ENCODE data around the gene MAD2L1BP. TPM values are rescaled to one million over a fixed set of nuclear protein-coding genes. Genes with fewer than 3 reads are reported as not detected.

The MAD2L1BP gene
- total RNA-seq, 4 donors from 2014 or later = 15.6 to 36.6 (median 23.0) TPM

DNA sequence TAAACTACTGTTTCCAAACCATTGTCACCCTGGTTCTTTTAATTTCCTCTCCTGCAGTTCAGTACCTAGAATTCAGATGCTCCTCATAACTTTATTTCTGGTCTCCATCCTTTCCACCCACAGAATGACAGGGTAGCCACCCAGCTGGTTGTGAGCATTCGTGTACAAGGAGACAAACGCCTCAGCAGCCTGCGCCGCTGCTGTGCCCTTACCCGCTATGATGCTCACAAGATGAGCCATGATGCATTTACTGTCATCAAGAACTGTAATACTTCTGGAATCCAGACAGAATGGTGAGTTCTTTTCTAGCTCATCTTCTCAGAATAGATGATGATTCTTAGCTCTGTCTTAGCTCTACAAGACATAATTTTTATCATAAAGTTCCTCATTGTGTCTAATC lies 25.2 kb upstream of the MAD2L1BP start:
- Histone ChIP-seq H3K36me3 (peaks cover 0 to 73% of the 10 kb centered on the region in 2 donors), H3K4me3 (no peak overlapping the region), H3K9me3 (no peaks in the 10 kb centered on the region), H3K27me3 (no peaks in the 10 kb centered on the region), H3K4me1 (peaks cover 0 to 8% (median 0%) of the 10 kb centered on the region in 3 donors), H3K27ac (no peak overlapping the region)
- TF ChIP-seq POLR2AphosphoS5 (IDR thresholded peaks at IDR 0.05) (no peak), POLR2A (IDR thresholded peaks at IDR 0.05) (no peak), EP300 (IDR thresholded peaks at IDR 0.05) (no peak)
- TF ChIP-seq, protein P1, sequence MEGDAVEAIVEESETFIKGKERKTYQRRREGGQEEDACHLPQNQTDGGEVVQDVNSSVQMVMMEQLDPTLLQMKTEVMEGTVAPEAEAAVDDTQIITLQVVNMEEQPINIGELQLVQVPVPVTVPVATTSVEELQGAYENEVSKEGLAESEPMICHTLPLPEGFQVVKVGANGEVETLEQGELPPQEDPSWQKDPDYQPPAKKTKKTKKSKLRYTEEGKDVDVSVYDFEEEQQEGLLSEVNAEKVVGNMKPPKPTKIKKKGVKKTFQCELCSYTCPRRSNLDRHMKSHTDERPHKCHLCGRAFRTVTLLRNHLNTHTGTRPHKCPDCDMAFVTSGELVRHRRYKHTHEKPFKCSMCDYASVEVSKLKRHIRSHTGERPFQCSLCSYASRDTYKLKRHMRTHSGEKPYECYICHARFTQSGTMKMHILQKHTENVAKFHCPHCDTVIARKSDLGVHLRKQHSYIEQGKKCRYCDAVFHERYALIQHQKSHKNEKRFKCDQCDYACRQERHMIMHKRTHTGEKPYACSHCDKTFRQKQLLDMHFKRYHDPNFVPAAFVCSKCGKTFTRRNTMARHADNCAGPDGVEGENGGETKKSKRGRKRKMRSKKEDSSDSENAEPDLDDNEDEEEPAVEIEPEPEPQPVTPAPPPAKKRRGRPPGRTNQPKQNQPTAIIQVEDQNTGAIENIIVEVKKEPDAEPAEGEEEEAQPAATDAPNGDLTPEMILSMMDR (IDR thresholded peaks at IDR 0.05) = no peak
- WGBS, 2 donors (ENCODE audit: low coverage in 1 of 2) = 92 to 100% methylated on average over 1 to 4 of the region's 5 CpGs
- no peak for ATAC-seq

DNA sequence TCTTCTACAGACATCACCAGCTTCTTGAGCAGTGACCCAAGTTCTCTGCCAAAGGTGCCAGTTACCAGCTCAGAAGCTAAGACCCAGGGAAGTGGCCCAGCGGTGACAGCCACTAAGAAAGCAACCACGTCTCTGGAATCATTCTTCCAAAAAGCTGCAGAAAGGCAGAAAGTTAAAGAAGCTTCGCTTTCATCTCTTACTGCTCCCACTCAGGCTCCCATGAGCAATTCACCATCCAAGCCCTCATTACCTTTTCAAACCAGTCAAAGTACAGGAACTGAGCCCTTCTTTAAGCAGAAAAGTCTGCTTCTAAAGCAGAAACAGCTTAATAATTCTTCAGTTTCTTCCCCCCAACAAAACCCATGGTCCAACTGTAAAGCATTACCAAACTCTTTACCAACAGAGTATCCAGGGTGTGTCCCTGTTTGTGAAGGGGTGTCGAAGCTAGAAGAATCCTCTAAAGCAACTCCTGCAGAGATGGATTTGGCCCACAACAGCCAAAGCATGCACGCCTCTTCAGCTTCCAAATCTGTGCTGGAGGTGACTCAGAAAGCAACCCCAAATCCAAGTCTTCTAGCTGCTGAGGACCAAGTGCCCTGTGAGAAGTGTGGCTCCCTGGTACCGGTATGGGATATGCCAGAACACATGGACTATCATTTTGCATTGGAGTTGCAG lies 21.8 kb upstream of the MAD2L1BP start:
- no peak for ATAC-seq
- H3K36me3 ChIP-seq = peaks cover 0 to 62% of the 10 kb centered on the region in 2 donors
- TF ChIP-seq POLR2A (IDR thresholded peaks at IDR 0.05) (no peak), POLR2AphosphoS5 (IDR thresholded peaks at IDR 0.05) (no peak), EP300 (IDR thresholded peaks at IDR 0.05) (no peak)
- TF ChIP-seq, protein P1 (IDR thresholded peaks at IDR 0.05) = no peak

DNA sequence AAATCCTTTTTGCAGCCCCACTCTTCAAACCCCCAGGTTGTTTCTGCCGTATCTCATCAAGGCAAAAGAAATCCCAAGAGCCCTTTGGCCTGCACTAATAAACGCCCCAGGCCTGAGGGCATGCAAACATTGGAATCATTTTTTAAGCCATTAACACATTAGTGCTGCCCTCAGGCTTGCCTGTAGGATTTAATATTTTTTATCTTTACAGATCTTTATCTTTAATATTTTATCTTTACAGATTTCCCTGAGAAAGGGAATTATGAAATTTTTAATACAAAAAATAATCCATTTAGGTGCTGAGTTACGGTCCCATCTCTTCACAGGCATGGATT lies 21.3 kb upstream of the MAD2L1BP start:
- no peak for ATAC-seq
- H3K27me3 ChIP-seq = no peaks in the 10 kb centered on the region
- no peak overlapping the region for H3K27ac ChIP-seq
- H3K9me3 ChIP-seq = no peaks in the 10 kb centered on the region
- peaks cover 0 to 65% of the 10 kb centered on the region in 2 donors for H3K36me3 ChIP-seq
- TF ChIP-seq, protein P1 (IDR thresholded peaks at IDR 0.05) = no peak
- no peak for TF ChIP-seq POLR2A (IDR thresholded peaks at IDR 0.05)
- H3K4me3 ChIP-seq = no peak overlapping the region
- no peaks in the 10 kb centered on the region for H3K4me1 ChIP-seq
- WGBS, 2 donors (ENCODE audit: low coverage in 1 of 2) = 69 to 82% methylated on average over 2 to 3 of the region's 3 CpGs

More for the DNA sequence above, 21.8 kb upstream of the MAD2L1BP start:
- Histone ChIP-seq H3K4me1 (no peaks in the 10 kb centered on the region), H3K27me3 (no peaks in the 10 kb centered on the region), H3K27ac (no peak overlapping the region), H3K9me3 (no peaks in the 10 kb centered on the region), H3K4me3 (no peak overlapping the region)
- WGBS, 2 donors (ENCODE audit: low coverage in 1 of 2) = 100% methylated on average over 1 to 3 of the region's 6 CpGs

DNA sequence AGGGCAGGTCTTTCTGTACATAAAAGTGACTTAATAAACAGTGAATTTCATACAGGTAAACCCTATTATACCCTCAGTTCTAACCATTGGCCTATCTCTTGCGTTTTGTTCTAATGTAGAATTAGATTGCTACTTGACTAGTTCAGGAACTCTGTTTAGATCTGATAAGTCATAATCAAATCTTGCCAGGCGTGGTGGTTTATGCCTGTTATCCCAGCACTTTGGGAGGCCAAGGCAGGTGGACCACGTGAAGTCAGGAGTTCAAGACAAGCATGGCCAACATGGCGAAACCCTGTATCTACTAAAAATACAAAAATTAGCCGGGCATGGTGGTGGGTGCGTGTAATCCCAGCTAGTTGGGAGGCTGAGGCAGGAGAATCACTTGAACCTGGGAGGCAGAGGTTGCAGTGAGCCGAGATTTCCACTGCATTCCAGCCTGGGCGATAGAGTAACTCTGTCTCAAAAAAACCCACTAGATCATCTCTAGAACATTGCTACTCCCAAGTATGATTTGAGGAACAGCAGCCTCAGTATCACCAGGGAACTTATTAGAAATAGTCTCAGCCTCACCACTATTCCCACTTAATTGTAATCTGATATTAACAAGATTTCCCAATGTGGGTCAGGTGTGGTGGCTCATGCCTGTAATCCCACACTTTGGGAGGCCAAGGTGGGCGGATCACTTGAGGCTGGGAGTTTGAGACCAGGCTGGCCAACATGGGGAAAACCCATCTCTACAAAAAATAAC lies 18.7 kb upstream of the MAD2L1BP start:
- 90 to 94% methylated on average over 6 to 8 of the region's 9 CpGs for WGBS, 2 donors (ENCODE audit: low coverage in 1 of 2)
- Histone ChIP-seq H3K36me3 (peaks cover 0 to 72% of the 10 kb centered on the region in 2 donors), H3K9me3 (no peaks in the 10 kb centered on the region), H3K27me3 (no peaks in the 10 kb centered on the region), H3K4me1 (no peaks in the 10 kb centered on the region), H3K4me3 (no peak overlapping the region), H3K27ac (no peak overlapping the region)
- ATAC-seq = no peak
- TF ChIP-seq, protein P1 (IDR thresholded peaks at IDR 0.05) = no peak
- TF ChIP-seq EP300 (IDR thresholded peaks at IDR 0.05) = no peak
- no peak for TF ChIP-seq POLR2AphosphoS5 (IDR thresholded peaks at IDR 0.05)
- TF ChIP-seq POLR2A (IDR thresholded peaks at IDR 0.05) = no peak

Data from gastroesophageal sphincter (tissue), 4 donors.